K562 (cell line): Measurements from ENCODE around the gene ZNF74. TPM values are rescaled to one million over a fixed set of nuclear protein-coding genes. Genes with fewer than 3 reads are reported as not detected.

Experiments
- FOXA1 ChIP-seq: fragments of 450-650 bp; IDR thresholded peaks from 2 replicates; pipeline ENCODE4 v1.6.1; 2016; ENCODE audit warnings: mild to moderate bottlenecking, borderline replicate concordance
- FOXA3 ChIP-seq, 2 experiments: fragments of 450-650 bp in 1 of 2; sonication (generic) in 1 of 2; formaldehyde crosslinking; IDR thresholded peaks in 1 of 2; conservative IDR thresholded peaks in 1 of 2; 2 replicates each; pipeline versions ENCODE4 v1.4.0 to v1.8.0; 2020 to 2022; ENCODE audit warnings: mild to moderate bottlenecking in 2 of 2, missing genetic modification reagents in 1 of 2
- ZFP1 ChIP-seq: fragments of 450-650 bp; formaldehyde crosslinking; IDR thresholded peaks from 2 replicates; pipeline ENCODE4 v1.4.0; 2020; ENCODE audit warnings: mild to moderate bottlenecking, mixed read lengths
- ZNF551 ChIP-seq: fragments of 250-450 bp; sonication (Bioruptor Pico); IDR thresholded peaks from 2 replicates; pipeline ENCODE4 v1.5.0; 2021; ENCODE audit warnings: mild to moderate bottlenecking, moderate library complexity
- ZNF644 ChIP-seq: fragments of 200-800 bp; sonication (Bioruptor generic); IDR thresholded peaks from 2 replicates; pipeline ENCODE4 v1.6.1; 2016; ENCODE audit warnings: low read depth, missing genetic modification characterization, missing compliant biosample characterization
- polyA plus RNA-seq, 8 experiments: library from polyadenylated mRNA; depleted of rRNA in 4 of 8; stranded (reverse) in 5 of 8; unstranded in 3 of 8; fragments of >200 nt; fragmentation: Nextera tagmentation in 2 of 8; fragmentation: Illumina TruSeq in 1 of 8; extraction: Ambion mirVana in 2 of 8; extraction: Trizol in 1 of 8; gene quantifications; 2 replicates each; pipeline versions ENCODE4 v1.2.1 to v1.2.3, GENCODE V29; 2011 to 2014; ENCODE audit warnings: inconsistent platforms in 1 of 8, missing spikeins in 1 of 8
- total RNA-seq, 7 experiments: library from RNA; depleted of rRNA in 6 of 7; stranded (reverse); fragments of >200 nt in 6 of 7; fragmentation: Illumina TruSeq in 2 of 7; extraction: Trizol in 2 of 7; gene quantifications; 2 replicates each; pipeline versions ENCODE4 v1.2.1 to v1.2.3, GENCODE V29; 2011 to 2021; ENCODE audit warnings: low replicate concordance in 1 of 7
- TF ChIP-seq, protein P1 (sequence below), 3 experiments: fragments of 200-800 bp in 1 of 3; sonication (Bioruptor generic) in 1 of 3; sonication (generic) in 1 of 3; formaldehyde crosslinking in 1 of 3; IDR thresholded peaks; 2 replicates each; pipeline versions ENCODE4 v1.6.1 to v1.8.0; 2016 to 2022; ENCODE audit warnings: mild to moderate bottlenecking in 2 of 3, missing compliant biosample characterization in 2 of 3, missing genetic modification characterization in 2 of 3, missing genetic modification reagents in 1 of 3
- TF ChIP-seq, protein P2 (sequence below): sonication (generic); formaldehyde crosslinking; IDR thresholded peaks from 2 replicates; pipeline ENCODE4 v1.8.0; 2022; ENCODE audit warnings: mild to moderate bottlenecking, missing genetic modification reagents
- TF ChIP-seq, protein P3 (sequence below), 2 experiments: fragments of 450-650 bp in 1 of 2; sonication (generic) in 1 of 2; formaldehyde crosslinking in 1 of 2; IDR thresholded peaks; 2 replicates each; pipeline versions ENCODE4 v1.7.1 to v1.9.0; 2016 to 2022; ENCODE audit warnings: inconsistent platforms in 1 of 2, mild to moderate bottlenecking in 1 of 2, missing genetic modification reagents in 1 of 2

Gene ZNF74
- total and polyA plus RNA-seq, 9 of the 15 experiments (the other 6 are each of a cell fraction or from before 2014, with no cell fraction given): 2.4 to 53.5 (median 31.5) TPM

DNA sequence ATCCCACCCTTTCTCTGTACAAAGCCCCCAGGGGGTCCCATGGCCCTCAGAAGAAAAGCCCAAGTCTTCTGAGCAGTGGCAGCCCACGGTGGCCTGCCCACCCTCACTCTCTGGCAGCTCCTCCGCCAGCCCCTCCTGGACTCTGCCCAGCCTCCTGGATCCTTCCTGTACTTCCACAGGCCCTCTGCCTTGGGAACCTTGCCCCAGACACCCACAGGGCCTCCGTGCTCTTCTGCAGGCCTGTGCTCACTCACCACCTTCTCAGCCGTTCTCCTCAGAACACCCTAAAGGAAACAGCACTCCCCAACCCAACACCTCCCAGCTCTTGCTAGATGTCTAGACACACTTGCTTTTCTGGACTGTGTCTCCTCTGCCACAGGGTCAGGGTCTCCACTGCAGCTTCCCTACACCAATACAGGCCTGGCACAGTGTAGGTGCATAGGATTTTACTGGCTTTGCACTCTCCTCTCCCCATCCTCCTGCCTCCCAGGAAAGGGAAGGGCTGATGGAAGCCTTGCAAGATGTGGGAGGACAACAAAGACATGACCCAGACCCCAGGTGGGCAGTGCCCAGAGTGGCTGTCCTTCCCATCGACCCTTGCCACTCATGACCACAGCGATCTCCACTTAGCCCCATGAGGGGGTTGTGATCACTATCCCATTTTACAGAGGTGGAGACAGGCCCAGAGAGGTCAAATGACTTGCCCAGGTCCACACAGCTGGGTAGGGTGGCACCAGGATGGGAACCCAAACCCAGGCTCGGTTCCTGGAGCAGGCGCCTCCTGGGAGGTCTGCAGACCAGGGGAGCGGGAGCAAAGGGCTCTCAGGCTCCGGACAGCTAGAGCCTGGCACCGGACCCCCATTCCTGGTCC, 41.7 kb downstream of the ZNF74 start (continued):
- TF ChIP-seq, protein P1, sequence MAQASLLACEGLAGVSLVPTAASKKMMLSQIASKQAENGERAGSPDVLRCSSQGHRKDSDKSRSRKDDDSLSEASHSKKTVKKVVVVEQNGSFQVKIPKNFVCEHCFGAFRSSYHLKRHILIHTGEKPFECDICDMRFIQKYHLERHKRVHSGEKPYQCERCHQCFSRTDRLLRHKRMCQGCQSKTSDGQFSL (CRISPR knock-in tag; IDR thresholded peaks at IDR 0.05): 0 out of 2 replicates have a peak, but pooled peaks have one; percentile 38
- TF ChIP-seq, protein P1 (tag; IDR thresholded peaks at IDR 0.05): no peak
- no peak for TF ChIP-seq ZNF551
- no peak for TF ChIP-seq ZNF644 (tag)
- TF ChIP-seq, protein P2, sequence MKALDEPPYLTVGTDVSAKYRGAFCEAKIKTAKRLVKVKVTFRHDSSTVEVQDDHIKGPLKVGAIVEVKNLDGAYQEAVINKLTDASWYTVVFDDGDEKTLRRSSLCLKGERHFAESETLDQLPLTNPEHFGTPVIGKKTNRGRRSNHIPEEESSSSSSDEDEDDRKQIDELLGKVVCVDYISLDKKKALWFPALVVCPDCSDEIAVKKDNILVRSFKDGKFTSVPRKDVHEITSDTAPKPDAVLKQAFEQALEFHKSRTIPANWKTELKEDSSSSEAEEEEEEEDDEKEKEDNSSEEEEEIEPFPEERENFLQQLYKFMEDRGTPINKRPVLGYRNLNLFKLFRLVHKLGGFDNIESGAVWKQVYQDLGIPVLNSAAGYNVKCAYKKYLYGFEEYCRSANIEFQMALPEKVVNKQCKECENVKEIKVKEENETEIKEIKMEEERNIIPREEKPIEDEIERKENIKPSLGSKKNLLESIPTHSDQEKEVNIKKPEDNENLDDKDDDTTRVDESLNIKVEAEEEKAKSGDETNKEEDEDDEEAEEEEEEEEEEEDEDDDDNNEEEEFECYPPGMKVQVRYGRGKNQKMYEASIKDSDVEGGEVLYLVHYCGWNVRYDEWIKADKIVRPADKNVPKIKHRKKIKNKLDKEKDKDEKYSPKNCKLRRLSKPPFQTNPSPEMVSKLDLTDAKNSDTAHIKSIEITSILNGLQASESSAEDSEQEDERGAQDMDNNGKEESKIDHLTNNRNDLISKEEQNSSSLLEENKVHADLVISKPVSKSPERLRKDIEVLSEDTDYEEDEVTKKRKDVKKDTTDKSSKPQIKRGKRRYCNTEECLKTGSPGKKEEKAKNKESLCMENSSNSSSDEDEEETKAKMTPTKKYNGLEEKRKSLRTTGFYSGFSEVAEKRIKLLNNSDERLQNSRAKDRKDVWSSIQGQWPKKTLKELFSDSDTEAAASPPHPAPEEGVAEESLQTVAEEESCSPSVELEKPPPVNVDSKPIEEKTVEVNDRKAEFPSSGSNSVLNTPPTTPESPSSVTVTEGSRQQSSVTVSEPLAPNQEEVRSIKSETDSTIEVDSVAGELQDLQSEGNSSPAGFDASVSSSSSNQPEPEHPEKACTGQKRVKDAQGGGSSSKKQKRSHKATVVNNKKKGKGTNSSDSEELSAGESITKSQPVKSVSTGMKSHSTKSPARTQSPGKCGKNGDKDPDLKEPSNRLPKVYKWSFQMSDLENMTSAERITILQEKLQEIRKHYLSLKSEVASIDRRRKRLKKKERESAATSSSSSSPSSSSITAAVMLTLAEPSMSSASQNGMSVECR: 0 out of 2 replicates have a peak, but pooled peaks have one; percentile 17
- TF ChIP-seq FOXA3 (CRISPR knock-in tag; conservative IDR thresholded peaks at IDR 0.05 in 1 of 2, IDR thresholded peaks at IDR 0.05 in 1 of 2): peak in 1 of 2 experiments; percentile 56; a peak in 1 of 4 replicates
- no peak for TF ChIP-seq ZFP1 (CRISPR knock-in tag)
- TF ChIP-seq, protein P3, sequence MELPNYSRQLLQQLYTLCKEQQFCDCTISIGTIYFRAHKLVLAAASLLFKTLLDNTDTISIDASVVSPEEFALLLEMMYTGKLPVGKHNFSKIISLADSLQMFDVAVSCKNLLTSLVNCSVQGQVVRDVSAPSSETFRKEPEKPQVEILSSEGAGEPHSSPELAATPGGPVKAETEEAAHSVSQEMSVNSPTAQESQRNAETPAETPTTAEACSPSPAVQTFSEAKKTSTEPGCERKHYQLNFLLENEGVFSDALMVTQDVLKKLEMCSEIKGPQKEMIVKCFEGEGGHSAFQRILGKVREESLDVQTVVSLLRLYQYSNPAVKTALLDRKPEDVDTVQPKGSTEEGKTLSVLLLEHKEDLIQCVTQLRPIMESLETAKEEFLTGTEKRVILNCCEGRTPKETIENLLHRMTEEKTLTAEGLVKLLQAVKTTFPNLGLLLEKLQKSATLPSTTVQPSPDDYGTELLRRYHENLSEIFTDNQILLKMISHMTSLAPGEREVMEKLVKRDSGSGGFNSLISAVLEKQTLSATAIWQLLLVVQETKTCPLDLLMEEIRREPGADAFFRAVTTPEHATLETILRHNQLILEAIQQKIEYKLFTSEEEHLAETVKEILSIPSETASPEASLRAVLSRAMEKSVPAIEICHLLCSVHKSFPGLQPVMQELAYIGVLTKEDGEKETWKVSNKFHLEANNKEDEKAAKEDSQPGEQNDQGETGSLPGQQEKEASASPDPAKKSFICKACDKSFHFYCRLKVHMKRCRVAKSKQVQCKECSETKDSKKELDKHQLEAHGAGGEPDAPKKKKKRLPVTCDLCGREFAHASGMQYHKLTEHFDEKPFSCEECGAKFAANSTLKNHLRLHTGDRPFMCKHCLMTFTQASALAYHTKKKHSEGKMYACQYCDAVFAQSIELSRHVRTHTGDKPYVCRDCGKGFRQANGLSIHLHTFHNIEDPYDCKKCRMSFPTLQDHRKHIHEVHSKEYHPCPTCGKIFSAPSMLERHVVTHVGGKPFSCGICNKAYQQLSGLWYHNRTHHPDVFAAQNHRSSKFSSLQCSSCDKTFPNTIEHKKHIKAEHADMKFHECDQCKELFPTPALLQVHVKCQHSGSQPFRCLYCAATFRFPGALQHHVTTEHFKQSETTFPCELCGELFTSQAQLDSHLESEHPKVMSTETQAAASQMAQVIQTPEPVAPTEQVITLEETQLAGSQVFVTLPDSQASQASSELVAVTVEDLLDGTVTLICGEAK (IDR thresholded peaks at IDR 0.05): no peak
- TF ChIP-seq, protein P3 (CRISPR knock-in tag; IDR thresholded peaks at IDR 0.05): peak; percentile 38; the same call in 1 of the 2 replicates
- TF ChIP-seq FOXA1: no peak
